HG03571 (cell line): ENCODE data around the gene CD80.
"Not testable (repeated sequence)": the region's sequence is repeated elsewhere in the genome, so short reads cannot be mapped to it uniquely, and the experiment has no call there.

Source experiments
- ATAC-seq: cut with Tn5 transposase; IDR thresholded peaks from one replicate; pipeline ENCODE4 v1.9.1; 2021; ENCODE audit not compliant: unreplicated experiment

CD80 gene

GRCh38 chr3:119585208-119585607 is 25.8 kb upstream of the CD80 start:
- no peak for ATAC-seq

DNA sequence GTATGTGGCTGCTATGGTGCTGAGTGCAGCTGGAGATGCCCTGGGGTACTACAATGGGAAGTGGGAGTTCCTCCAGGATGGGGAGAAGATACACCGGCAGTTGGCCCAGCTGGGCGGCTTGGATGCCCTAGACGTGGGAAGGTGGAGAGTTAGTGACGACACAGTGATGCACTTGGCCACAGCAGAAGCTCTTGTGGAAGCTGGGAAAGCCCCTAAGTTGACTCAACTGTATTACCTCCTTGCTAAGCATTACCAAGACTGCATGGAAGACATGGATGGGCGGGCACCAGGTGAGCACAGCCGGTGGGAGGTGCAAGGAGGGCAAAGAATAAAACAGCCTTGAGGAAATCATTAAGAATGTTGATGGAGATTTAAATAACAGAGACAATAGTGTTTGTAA is 22.8 kb upstream of the CD80 start:
- ATAC-seq: no peak

- peak; percentile 77 for ATAC-seq
These were observed 20.8 kb upstream of the CD80 start for GRCh38 chr3:119580067-119580760.

DNA sequence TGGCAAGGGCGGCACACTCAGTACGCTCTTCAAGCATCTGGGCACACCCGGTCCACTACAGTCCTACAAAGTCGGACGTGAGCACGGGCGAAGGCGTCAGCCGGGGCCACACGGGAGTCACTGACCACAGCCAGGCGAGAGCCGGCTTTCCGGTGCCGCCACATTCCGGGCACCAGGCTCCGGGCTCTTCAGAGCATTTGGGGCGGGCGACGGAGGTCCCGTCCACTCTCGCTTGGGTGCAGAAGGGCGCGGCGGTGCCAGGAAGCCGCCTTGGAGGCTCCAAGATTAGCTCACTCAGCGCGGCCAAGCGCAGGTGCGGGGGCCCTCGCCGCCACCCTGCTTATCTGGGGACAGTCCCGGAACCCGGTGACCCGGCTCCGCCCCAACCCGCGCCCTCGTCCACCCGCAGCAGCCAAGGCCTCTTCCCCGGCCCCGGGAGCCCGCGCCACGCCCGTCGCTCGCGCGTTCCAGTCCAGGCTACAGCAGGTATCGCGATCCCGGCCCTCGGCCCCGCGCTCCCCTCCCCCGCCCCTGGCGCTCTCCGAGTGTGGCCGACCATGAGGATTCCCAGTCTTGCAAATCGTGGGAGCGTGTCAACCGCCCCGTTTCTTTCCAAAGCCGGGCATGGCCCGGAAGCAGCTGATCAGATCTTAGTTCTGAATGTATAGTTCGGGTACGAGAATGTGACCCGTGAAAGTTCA is 20.1 kb upstream of the CD80 start, which contains the start of gene ADPRH:
Gene ADPRH (plus strand): TSS at position 127 of the 701 bp plus-strand sequence. CDS start 2,678 bp downstream, outside the sequence.
- ATAC-seq: peak; percentile 52

DNA sequence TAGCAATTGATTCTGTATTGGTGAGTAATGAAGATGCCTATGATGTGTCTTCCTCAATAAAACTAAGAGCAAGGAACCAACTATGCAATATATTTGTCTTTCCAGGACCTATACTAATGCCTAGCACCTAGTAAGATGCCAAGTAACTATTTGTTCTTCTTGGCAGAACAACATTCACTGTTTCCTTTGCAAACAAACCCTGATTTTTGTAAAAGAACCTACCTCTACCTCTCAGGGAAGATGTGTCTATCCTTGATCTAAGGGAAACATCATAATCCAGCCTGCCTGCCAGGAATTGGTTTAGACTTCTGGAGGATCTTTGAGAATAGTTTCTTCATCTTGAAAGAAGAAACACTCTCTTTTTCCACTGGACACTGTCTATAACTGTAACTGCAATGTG is 16.1 kb upstream of the CD80 start:
- ATAC-seq: no peak

DNA sequence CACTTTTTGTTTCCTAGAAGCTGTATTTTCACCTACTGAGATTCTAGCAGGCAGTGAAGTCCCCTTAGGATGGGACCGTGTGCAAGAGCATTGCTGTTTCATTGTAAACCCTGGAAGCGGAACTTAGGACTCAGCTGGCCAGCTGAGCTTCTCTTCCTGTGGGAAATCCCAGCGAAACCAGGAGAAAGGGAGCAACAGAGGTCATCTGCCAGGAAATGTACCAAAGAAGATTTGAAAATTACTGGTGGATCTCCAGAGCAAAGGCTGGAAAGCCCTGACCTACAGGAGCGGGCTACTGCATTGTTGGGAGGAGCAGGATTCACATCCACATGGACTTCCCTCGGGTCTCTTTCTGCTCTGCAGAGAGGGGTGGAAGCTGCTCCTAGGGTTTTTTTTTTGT is 12.3 kb upstream of the CD80 start:
- ATAC-seq: no peak

GRCh38 chr3:119571230-119571629 is 11.8 kb upstream of the CD80 start:
- ATAC-seq: no peak

DNA sequence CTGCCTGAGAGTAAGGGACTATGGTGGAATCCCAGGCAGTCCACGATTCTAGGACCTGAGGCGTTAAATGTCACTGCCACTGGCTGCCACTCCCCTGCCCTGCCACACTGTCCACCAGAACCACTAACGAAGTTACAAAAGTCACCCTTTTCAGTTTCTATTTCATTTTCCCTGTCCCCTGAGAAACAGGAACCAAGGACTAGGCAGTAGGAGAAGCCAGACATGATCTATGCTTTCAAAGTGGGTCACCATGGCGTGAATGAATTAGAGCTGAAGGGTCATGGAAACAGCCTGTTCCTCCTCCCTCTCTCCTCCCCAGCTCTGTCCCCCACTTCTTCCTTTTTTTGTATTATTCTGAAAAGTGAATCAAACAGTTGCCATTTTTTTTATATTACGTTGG is 10.8 kb upstream of the CD80 start:
- ATAC-seq: no peak

DNA sequence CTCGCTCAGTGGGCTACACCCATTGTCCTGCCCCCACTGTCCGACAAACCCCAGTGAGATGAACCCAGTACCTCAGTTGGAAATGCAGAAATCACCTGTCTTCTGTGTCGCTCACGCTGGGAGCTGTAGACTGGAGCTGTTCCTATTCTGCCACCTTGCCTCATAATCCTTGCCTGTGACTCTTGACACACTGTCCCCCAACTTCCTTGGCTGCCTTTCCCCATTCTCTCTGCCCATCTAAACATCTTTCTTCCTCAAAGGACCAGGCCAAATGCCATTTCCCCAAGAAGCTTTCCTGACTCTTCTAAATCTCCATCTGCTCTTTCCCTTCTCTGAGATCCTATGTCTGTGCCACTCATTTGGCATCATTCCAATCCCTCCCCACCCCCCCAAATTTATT is 9.7 kb upstream of the CD80 start:
- no peak for ATAC-seq

DNA sequence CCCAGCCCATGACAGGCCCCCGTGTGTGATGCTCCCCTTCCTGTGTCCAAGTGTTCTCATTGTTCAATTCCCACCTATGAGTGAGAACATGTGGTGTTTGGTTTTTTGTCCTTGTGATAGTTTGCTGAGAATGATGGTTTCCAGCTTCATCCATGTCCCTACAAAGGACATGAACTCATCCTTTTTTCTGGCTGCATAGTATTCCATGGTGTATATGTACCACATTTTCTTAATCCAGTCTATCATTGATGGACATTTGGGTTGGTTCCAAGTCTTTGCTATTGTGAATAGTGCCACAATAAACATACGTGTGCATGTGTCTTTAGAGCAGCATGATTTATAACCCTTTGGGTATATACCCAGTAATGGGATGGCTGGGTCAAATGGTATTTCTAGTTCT is 3.9 kb upstream of the CD80 start:
- not testable (repeated sequence) for ATAC-seq

DNA sequence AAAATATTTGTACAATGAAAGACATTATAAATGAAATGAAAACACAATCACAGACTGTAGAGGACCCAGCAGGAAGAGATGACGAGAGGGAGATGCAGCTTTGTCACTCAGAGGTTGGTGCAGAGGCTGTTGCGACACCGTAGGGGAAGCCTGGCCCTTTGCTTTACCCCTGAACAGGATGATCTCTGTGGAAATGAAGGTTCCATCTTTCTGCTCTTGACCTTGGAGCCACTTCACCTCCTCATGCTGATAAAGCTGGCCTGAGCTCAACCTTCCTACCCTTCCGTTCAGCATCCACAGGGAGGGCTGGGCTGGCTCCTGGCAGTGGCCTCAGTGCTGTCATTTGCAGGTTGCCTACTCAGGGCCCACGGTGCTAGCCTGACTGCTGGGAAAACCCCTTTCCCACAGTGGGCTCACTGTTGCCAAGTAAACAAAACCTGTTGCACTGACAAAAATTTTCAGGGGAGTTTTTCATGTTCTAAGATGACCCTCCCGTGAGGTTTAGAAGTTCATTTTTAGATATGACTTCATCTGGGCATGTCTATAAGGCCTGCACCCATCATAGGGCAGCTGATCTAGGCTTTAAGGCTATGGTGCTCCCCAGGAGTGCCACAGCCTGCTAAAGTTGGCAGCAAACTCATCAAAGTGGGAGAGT is 3.0 kb upstream of the CD80 start:
- peak; percentile 77 for ATAC-seq

DNA sequence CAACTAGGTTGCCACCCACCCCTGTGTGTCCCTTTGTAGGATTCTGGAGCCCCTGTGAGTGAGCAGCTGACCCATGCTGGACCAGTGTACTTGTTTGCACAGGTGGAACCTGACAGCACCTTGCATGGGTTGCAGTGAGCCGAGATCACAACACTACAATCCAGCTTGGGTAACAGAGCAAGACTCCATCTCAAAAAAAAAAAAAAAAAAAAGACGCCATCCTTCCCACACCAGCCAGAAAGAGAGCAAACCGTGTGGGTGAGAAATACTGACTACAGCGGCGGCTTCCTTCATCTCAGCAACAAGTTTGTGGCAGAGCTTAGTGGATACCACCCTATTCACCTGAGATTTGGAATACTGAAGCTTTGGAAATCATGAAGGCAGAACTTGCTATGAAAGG is 746 bp upstream of the CD80 start:
- peak; percentile 2 for ATAC-seq

GRCh38 chr3:119558626-119559317 is 642 bp downstream of the CD80 start:
- no peak for ATAC-seq

GRCh38 chr3:119557877-119558269 is 1.5 kb downstream of the CD80 start:
- no peak for ATAC-seq

GRCh38 chr3:119557192-119557876 is 2.1 kb downstream of the CD80 start:
- ATAC-seq: no peak

DNA sequence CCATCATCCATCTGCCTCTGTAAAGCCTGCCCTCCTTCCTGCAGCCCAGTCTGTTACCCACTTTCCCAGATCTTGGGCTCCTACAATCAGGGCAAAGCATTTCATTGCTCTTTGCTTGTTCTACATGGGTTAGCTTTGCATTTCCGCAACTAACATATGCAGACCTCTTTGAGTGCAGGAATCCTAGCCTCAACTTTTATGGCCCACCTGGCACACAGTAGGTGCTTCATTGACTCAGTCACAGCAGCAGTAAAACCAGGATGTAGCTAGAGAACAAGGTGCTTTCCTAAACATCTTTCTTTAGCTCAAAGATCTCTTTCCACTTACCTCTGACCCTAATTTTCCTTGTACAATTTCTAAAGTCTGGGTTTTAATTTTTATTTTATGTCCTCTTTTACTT is 3.5 kb downstream of the CD80 start:
- ATAC-seq: no peak

GRCh38 chr3:119555309-119555735 is 4.1 kb downstream of the CD80 start:
- ATAC-seq: no peak

DNA sequence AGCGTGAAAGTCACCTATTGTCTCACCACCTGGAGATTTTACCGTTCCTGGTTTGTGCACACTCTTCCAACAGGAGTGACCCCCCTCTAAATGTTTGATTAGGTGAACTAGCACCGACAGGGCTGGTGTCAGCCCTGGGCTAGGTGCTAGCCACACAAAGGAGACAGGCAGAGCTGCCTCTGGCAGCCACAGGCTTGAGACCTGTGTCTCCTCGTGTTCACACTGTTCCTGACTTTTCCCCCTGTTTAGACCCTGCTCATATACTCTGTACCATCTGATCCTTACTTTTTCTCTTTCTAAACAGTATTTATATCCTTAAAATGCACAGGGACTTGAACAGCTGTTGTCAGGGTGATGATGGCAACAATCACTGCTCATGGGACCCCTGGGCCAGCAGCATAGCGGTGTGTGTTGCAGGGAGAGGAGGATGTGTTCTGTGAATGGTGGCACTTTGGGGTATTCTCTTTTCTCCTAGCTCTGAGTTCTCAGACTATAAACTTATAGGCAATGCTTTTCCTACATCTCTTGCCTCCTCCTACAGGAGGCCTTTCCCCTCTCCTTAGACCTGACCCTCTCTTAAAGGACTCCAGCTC is 5.5 kb downstream of the CD80 start:
- ATAC-seq: no peak

GRCh38 chr3:119552928-119553327 is 6.5 kb downstream of the CD80 start:
- not testable (repeated sequence) for ATAC-seq

GRCh38 chr3:119551598-119551997 is 7.8 kb downstream of the CD80 start:
- no peak for ATAC-seq
